ENCODE data around the gene PPP2R5B. TPM values are rescaled to one million over a fixed set of nuclear protein-coding genes. Genes with fewer than 3 reads are reported as not detected.

Gene PPP2R5B
- total RNA-seq, 1 donor from 2014 or later = 26.8 TPM

- no peak for TF ChIP-seq CTCF (IDR thresholded peaks at IDR 0.05)
Measured at GRCh38 chr11:64908766-64909165, 15.7 kb upstream of the PPP2R5B start.

GRCh38 chr11:64909653-64910343, 14.7 kb upstream of the PPP2R5B start:
- Mint-ChIP-seq H3K36me3 (ENCODE audit: unreplicated experiment) (peaks cover 29% of the 10 kb centered on the region), H3K9me3 (ENCODE audit: unreplicated experiment) (no peaks in the 10 kb centered on the region), H3K27ac (ENCODE audit: unreplicated experiment) (no peak overlapping the region), H3K4me3 (ENCODE audit: unreplicated experiment) (no peak overlapping the region), H3K4me1 (ENCODE audit: unreplicated experiment) (no peaks in the 10 kb centered on the region), H3K27me3 (ENCODE audit: unreplicated experiment) (no peaks in the 10 kb centered on the region)
- DNase-seq (ENCODE audit: extremely low spot score, unreplicated experiment) = no peak
- no peak for TF ChIP-seq CTCF (IDR thresholded peaks at IDR 0.05)

More at GRCh38 chr11:64908766-64909165, 15.7 kb upstream of the PPP2R5B start:
- no peak for DNase-seq (ENCODE audit: extremely low spot score, unreplicated experiment)
- no peaks in the 10 kb centered on the region for H3K27me3 Mint-ChIP-seq (ENCODE audit: unreplicated experiment)
- H3K4me3 Mint-ChIP-seq (ENCODE audit: unreplicated experiment) = no peak overlapping the region
- no peak overlapping the region for H3K27ac Mint-ChIP-seq (ENCODE audit: unreplicated experiment)
- no peaks in the 10 kb centered on the region for H3K4me1 Mint-ChIP-seq (ENCODE audit: unreplicated experiment)
- H3K36me3 Mint-ChIP-seq (ENCODE audit: unreplicated experiment) = peaks cover 29% of the 10 kb centered on the region
- no peaks in the 10 kb centered on the region for H3K9me3 Mint-ChIP-seq (ENCODE audit: unreplicated experiment)

- DNase-seq (ENCODE audit: extremely low spot score, unreplicated experiment) = no peak
- Mint-ChIP-seq H3K4me3 (ENCODE audit: unreplicated experiment) (no peak overlapping the region), H3K36me3 (ENCODE audit: unreplicated experiment) (peaks cover 25% of the 10 kb centered on the region), H3K4me1 (ENCODE audit: unreplicated experiment) (peaks cover 4% of the 10 kb centered on the region), H3K9me3 (ENCODE audit: unreplicated experiment) (no peaks in the 10 kb centered on the region), H3K27me3 (ENCODE audit: unreplicated experiment) (no peaks in the 10 kb centered on the region), H3K27ac (ENCODE audit: unreplicated experiment) (no peak overlapping the region)
- no peak for TF ChIP-seq CTCF (IDR thresholded peaks at IDR 0.05)
Measured at GRCh38 chr11:64910451-64911093, 13.9 kb upstream of the PPP2R5B start.

- DNase-seq (ENCODE audit: extremely low spot score, unreplicated experiment) = no peak
- Mint-ChIP-seq H3K27me3 (ENCODE audit: unreplicated experiment) (no peaks in the 10 kb centered on the region), H3K4me3 (ENCODE audit: unreplicated experiment) (no peak overlapping the region), H3K9me3 (ENCODE audit: unreplicated experiment) (no peaks in the 10 kb centered on the region), H3K4me1 (ENCODE audit: unreplicated experiment) (peaks cover 10% of the 10 kb centered on the region), H3K36me3 (ENCODE audit: unreplicated experiment) (peaks cover 23% of the 10 kb centered on the region), H3K27ac (ENCODE audit: unreplicated experiment) (no peak overlapping the region)
- no peak for TF ChIP-seq CTCF (IDR thresholded peaks at IDR 0.05)
Measured at GRCh38 chr11:64911142-64911541, 13.3 kb upstream of the PPP2R5B start.

GRCh38 chr11:64911689-64912088, 12.8 kb upstream of the PPP2R5B start:
- Mint-ChIP-seq H3K9me3 (ENCODE audit: unreplicated experiment) (no peaks in the 10 kb centered on the region), H3K4me3 (ENCODE audit: unreplicated experiment) (no peak overlapping the region)
- no peak for TF ChIP-seq CTCF (IDR thresholded peaks at IDR 0.05)

More at GRCh38 chr11:64911689-64912088, 12.8 kb upstream of the PPP2R5B start:
- DNase-seq (ENCODE audit: extremely low spot score, unreplicated experiment) = no peak
- Mint-ChIP-seq H3K4me1 (ENCODE audit: unreplicated experiment) (peaks cover 14% of the 10 kb centered on the region), H3K27me3 (ENCODE audit: unreplicated experiment) (no peaks in the 10 kb centered on the region), H3K27ac (ENCODE audit: unreplicated experiment) (no peak overlapping the region), H3K36me3 (ENCODE audit: unreplicated experiment) (peaks cover 23% of the 10 kb centered on the region)
